ENCODE results near the gene STYXL1.

Gene STYXL1

GRCh38 chr7:75983471-75984129 lies 64.2 kb downstream of the STYXL1 start:
- Histone ChIP-seq H3K27ac (no peak overlapping the region), H3K79me2 (peaks cover 2% of the 10 kb centered on the region), H3K36me3 (ENCODE audit: control insufficient read depth, insufficient read depth, low read length) (no peaks in the 10 kb centered on the region), H3K4me1 (peaks cover 4% of the 10 kb centered on the region), H3K27me3 (ENCODE audit: control insufficient read depth, insufficient read depth, low read length) (no peaks in the 10 kb centered on the region), H3K9ac (no peak overlapping the region), H3K4me3 (ENCODE audit: low read depth, low read length) (no peak overlapping the region), H3K4me2 (ENCODE audit: low read length) (no peak overlapping the region), H2AFZ (no peak overlapping the region), H3K9me3 (ENCODE audit: control insufficient read depth, low read length) (no peaks in the 10 kb centered on the region)
- no peak for TF ChIP-seq CTCF (IDR thresholded peaks at IDR 0.05)

- TF ChIP-seq CTCF (IDR thresholded peaks at IDR 0.05), result no peak
- no peaks in the 10 kb centered on the region for H3K36me3 ChIP-seq (ENCODE audit: control insufficient read depth, insufficient read depth, low read length)
- no peaks in the 10 kb centered on the region for H3K27me3 ChIP-seq (ENCODE audit: control insufficient read depth, insufficient read depth, low read length)
- peaks cover 4% of the 10 kb centered on the region for H3K4me1 ChIP-seq
- no peak overlapping the region for H3K9ac ChIP-seq
- no peak overlapping the region for H3K27ac ChIP-seq
- no peak overlapping the region for H3K4me3 ChIP-seq (ENCODE audit: low read depth, low read length)
- no peaks in the 10 kb centered on the region for H3K9me3 ChIP-seq (ENCODE audit: control insufficient read depth, low read length)
- H2AFZ ChIP-seq, result no peak overlapping the region
- H3K79me2 ChIP-seq, result peaks cover 5% of the 10 kb centered on the region
- no peak overlapping the region for H3K4me2 ChIP-seq (ENCODE audit: low read length)
Measured at GRCh38 chr7:75982306-75983064, 65.3 kb downstream of the STYXL1 start.

GRCh38 chr7:75981453-75982305 lies 66.1 kb downstream of the STYXL1 start:
- H3K36me3 ChIP-seq (ENCODE audit: control insufficient read depth, insufficient read depth, low read length), result no peaks in the 10 kb centered on the region
- no peaks in the 10 kb centered on the region for H3K27me3 ChIP-seq (ENCODE audit: control insufficient read depth, insufficient read depth, low read length)
- H2AFZ ChIP-seq, result no peak overlapping the region
- no peak for TF ChIP-seq CTCF (IDR thresholded peaks at IDR 0.05)
- no peak overlapping the region for H3K9ac ChIP-seq
- no peak overlapping the region for H3K4me2 ChIP-seq (ENCODE audit: low read length)
- H3K27ac ChIP-seq, result no peak overlapping the region
- no peak overlapping the region for H3K4me3 ChIP-seq (ENCODE audit: low read depth, low read length)
- no peaks in the 10 kb centered on the region for H3K9me3 ChIP-seq (ENCODE audit: control insufficient read depth, low read length)
- H3K79me2 ChIP-seq, result peaks cover 5% of the 10 kb centered on the region
- H3K4me1 ChIP-seq, result peaks cover 4% of the 10 kb centered on the region

GRCh38 chr7:75981203-75981452 lies 66.7 kb downstream of the STYXL1 start:
- peaks cover 5% of the 10 kb centered on the region for H3K79me2 ChIP-seq
- no peak overlapping the region for H3K27ac ChIP-seq
- H3K4me1 ChIP-seq, result peaks cover 4% of the 10 kb centered on the region
- no peaks in the 10 kb centered on the region for H3K9me3 ChIP-seq (ENCODE audit: control insufficient read depth, low read length)
- H3K4me2 ChIP-seq (ENCODE audit: low read length), result no peak overlapping the region
- H3K9ac ChIP-seq, result no peak overlapping the region
- no peaks in the 10 kb centered on the region for H3K36me3 ChIP-seq (ENCODE audit: control insufficient read depth, insufficient read depth, low read length)
- H3K4me3 ChIP-seq (ENCODE audit: low read depth, low read length), result no peak overlapping the region
- no peak for TF ChIP-seq CTCF (IDR thresholded peaks at IDR 0.05)
- no peak overlapping the region for H2AFZ ChIP-seq
- H3K27me3 ChIP-seq (ENCODE audit: control insufficient read depth, insufficient read depth, low read length), result no peaks in the 10 kb centered on the region
